Mucosa of descending colon (tissue), 3 donors: ENCODE measurements around the gene PHYHIPL. TPM values are rescaled to one million over a fixed set of nuclear protein-coding genes. Genes with fewer than 3 reads are reported as not detected.
A peak's percentile ranks its signal among the peaks of the same experiment; 100 is the strongest.

ENCODE experiments used
- ATAC-seq: fragments of 200-7000 bp; cut with Tn5 transposase; one replicate; pipeline ENCODE4 v1.9.1; 2020; ENCODE audit warnings: mild to moderate bottlenecking, moderate library complexity
- DNase-seq, 3 donors: peaks; one replicate each; pipeline ENCODE4 v3.0.0-alpha.2; 2020
- H3K36me3 ChIP-seq: fragments of 200-600 bp; one replicate; pipeline ENCODE4 v1.8.0; 2021; ENCODE audit warnings: low read depth, mild to moderate bottlenecking
- H3K4me1 ChIP-seq: fragments of 200-600 bp; one replicate; pipeline ENCODE4 v1.8.0; 2021; ENCODE audit warnings: low read depth, mild to moderate bottlenecking
- H3K4me3 ChIP-seq: fragments of 200-600 bp; one replicate; pipeline ENCODE4 v1.8.0; 2021; ENCODE audit warnings: mild to moderate bottlenecking
- H3K9me3 ChIP-seq: fragments of 200-600 bp; one replicate; pipeline ENCODE4 v1.8.0; 2021; ENCODE audit warnings: mild to moderate bottlenecking
- CTCF ChIP-seq: fragments of 200-600 bp; IDR thresholded peaks from one replicate; pipeline ENCODE4 v1.8.0; 2022; ENCODE audit warnings: antibody characterized with exemption, mild to moderate bottlenecking
- intact Hi-C, 2 donors: fragments of 100-400 bp; cut with DNase I in 1 of 2; cut with micrococcal nuclease in 1 of 2; formaldehyde crosslinking; loops; one replicate each; pipeline versions ENCODE4 v1.11.0 to v1.11.1; 2022; cut with DNase I, micrococcal nuclease
- total RNA-seq, 3 donors: library from RNA; stranded (reverse); fragmentation: NEBNext Ultra II Directional in 2 of 3; extraction: Animal tissue kit (Norgen Biotek cat#: 25700) in 2 of 3; gene quantifications; one replicate each; pipeline versions ENCODE4 v1.2.1 to v1.2.4, GENCODE V29; 2021 to 2023
- donor health status: DM: no; HTN: no; CAD: no; lungs with moderate emphysema.
- donor health status: DM: no; HTN: no; CAD: no.
- donor health status: DM: no; HTN: yes; CAD: no.

The PHYHIPL gene
- total RNA-seq, 3 donors from 2014 or later: 0.20 to 3.1 (median 0.39) TPM

DNA sequence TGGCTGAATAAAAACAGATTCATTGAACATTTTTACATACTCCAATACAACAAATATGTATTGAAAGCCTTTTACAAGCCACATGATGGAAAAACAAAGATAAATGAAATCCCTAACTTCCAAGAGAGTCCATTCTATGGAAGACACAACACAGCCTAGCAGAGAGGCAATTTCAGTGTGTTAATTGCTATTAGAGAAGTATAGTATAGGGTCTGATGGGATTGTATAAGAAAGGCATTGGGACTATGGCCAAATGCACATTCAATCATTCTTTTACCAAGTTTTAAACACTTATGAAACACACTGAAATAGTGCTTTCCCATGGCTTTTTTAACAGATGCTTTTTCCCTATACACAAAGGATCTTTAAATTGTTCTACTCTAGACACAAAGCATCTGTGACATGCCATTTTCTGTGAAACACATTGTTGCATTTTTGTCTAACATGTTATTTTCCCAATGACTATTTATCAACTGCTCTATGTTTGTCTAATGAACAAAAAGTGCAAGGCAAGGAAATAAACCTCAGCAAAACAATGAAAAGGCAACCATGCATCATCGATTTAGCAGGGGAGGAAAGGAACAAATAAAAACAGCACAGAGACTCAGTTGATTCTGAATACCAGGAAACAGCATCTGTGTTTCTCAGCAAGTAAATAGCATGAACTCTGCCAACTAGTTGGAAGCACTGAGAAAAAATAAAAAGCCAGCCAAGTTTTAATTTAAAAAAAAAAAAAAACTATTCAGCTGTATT lies 42.4 kb upstream of the PHYHIPL start:
- Histone ChIP-seq H3K4me1 (no peaks in the 10 kb centered on the region), H3K36me3 (no peaks in the 10 kb centered on the region), H3K9me3 (no peaks in the 10 kb centered on the region), H3K4me3 (no peak overlapping the region)
- no peak for TF ChIP-seq CTCF
- ATAC-seq (no peak), DNase-seq (no peak)
- intact Hi-C loops: no loop called here

- Histone ChIP-seq H3K4me1 (no peaks in the 10 kb centered on the region), H3K36me3 (no peaks in the 10 kb centered on the region), H3K9me3 (no peaks in the 10 kb centered on the region), H3K4me3 (no peak overlapping the region)
- no peak for ATAC-seq
- no peak for TF ChIP-seq CTCF
- intact Hi-C loops: no loop called here
- no peak for DNase-seq
Measured at GRCh38 chr10:59134785-59135184, 41.7 kb upstream of the PHYHIPL start.

GRCh38 chr10:59135275-59135674 lies 41.2 kb upstream of the PHYHIPL start:
- no peak for DNase-seq
- ATAC-seq: peak; percentile 67
- intact Hi-C loops: no loop called here
- Histone ChIP-seq H3K36me3 (no peaks in the 10 kb centered on the region), H3K4me3 (no peak overlapping the region), H3K4me1 (no peaks in the 10 kb centered on the region), H3K9me3 (no peaks in the 10 kb centered on the region)
- no peak for TF ChIP-seq CTCF

DNA sequence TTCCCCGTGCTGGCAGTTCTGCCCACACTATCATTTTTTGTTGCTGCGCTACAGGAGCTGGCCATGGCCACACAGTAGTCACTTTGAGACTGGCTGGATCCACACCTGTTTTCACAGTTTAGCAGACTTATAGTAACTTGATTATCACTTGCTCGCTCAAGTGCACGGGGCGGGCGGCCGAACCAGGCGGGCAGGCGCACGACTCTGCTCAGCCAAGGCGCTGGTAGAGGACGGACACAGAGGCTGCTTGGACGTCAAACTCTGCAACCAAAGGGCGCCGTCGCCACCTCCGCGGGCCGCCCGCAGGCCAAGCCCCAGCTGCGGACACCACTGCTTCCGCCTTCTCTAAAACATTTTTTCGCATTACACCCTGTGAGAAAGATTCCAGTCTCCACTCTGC lies 38.4 kb upstream of the PHYHIPL start:
- no peak overlapping the region for H3K4me3 ChIP-seq
- H3K9me3 ChIP-seq: no peaks in the 10 kb centered on the region
- H3K4me1 ChIP-seq: no peaks in the 10 kb centered on the region
- intact Hi-C loops: no loop called here
- TF ChIP-seq CTCF: no peak
- DNase-seq (no peak), ATAC-seq (no peak)
- no peaks in the 10 kb centered on the region for H3K36me3 ChIP-seq

GRCh38 chr10:59143544-59143943 lies 32.9 kb upstream of the PHYHIPL start:
- intact Hi-C loops: no loop called here
- Histone ChIP-seq H3K9me3 (no peaks in the 10 kb centered on the region), H3K36me3 (no peaks in the 10 kb centered on the region), H3K4me3 (no peak overlapping the region), H3K4me1 (no peaks in the 10 kb centered on the region)
- ATAC-seq (no peak), DNase-seq (no peak)
- TF ChIP-seq CTCF: no peak

GRCh38 chr10:59148701-59149100 lies 27.7 kb upstream of the PHYHIPL start:
- ATAC-seq (peak; percentile 21), DNase-seq (peak in 1 of 3 donors; percentile 6)
- H3K4me3 ChIP-seq: no peak overlapping the region
- intact Hi-C loops: no loop called here
- no peak for TF ChIP-seq CTCF
- no peaks in the 10 kb centered on the region for H3K36me3 ChIP-seq
- H3K4me1 ChIP-seq: no peaks in the 10 kb centered on the region
- no peaks in the 10 kb centered on the region for H3K9me3 ChIP-seq
